Esophagus muscularis mucosa (tissue), 4 donors: ENCODE measurements around the gene CSAD. TPM values are rescaled to one million over a fixed set of nuclear protein-coding genes. Genes with fewer than 3 reads are reported as not detected.

ENCODE experiments used
- DNase-seq: peaks from one replicate; pipeline ENCODE4 v3.0.0-alpha.2; 2017; ENCODE audit errors: extremely low spot score
- H3K27ac ChIP-seq, 4 donors: fragments of 200-600 bp; sonication (generic); replicated peaks in 1 of 4; 1 replicate in 3 of 4; 2 replicates in 1 of 4; pipeline ENCODE4 v1.5.1; 2016 to 2019; ENCODE audit warnings: mild to moderate bottlenecking in 1 of 4
- H3K27me3 ChIP-seq, 4 donors: fragments of 200-600 bp; sonication (generic); one replicate each; pipeline versions ENCODE4 v1.5.1 to v1.6.0; 2016 to 2019
- H3K36me3 ChIP-seq, 4 donors: fragments of 200-600 bp; sonication (generic); one replicate each; pipeline ENCODE4 v1.5.1; 2016 to 2019
- H3K4me1 ChIP-seq, 4 donors: fragments of 200-600 bp; sonication (generic); one replicate each; pipeline ENCODE4 v1.5.1; 2016 to 2019
- H3K4me3 ChIP-seq, 4 donors: fragments of 200-600 bp; sonication (generic); 1 replicate in 2 of 4; 2 replicates in 2 of 4; pipeline ENCODE4 v1.5.1; 2016 to 2019; ENCODE audit warnings: mild to moderate bottlenecking in 4 of 4, moderate library complexity in 1 of 4
- H3K9me3 ChIP-seq, 4 donors: fragments of 200-600 bp; sonication (generic); 1 replicate in 3 of 4; 2 replicates in 1 of 4; pipeline ENCODE4 v1.5.1; 2016 to 2019
- EP300 ChIP-seq: sonication (generic); formaldehyde crosslinking; IDR thresholded peaks from one replicate; pipeline ENCODE4 v1.6.1; 2017; ENCODE audit warnings: antibody characterized with exemption
- POLR2A ChIP-seq: fragments of 450-650 bp; IDR thresholded peaks from one replicate; pipeline ENCODE4 v1.6.1; 2017; ENCODE audit warnings: antibody characterized with exemption, moderate library complexity, mild to moderate bottlenecking, low read depth
- POLR2AphosphoS5 ChIP-seq, 2 donors: sonication (generic); formaldehyde crosslinking; IDR thresholded peaks; one replicate each; pipeline ENCODE4 v1.6.1; 2017; ENCODE audit warnings: antibody characterized with exemption in 2 of 2
- WGBS: methylation state at CpG from one replicate; pipeline ENCODE4 v1.1.5; 2018; 5-methylcytosine and 5-hydroxymethylcytosine counted together
- intact Hi-C: fragments of 100-400 bp; cut with DNase I; formaldehyde crosslinking; loops from one replicate; pipeline ENCODE4 v1.15.1; 2023
- total RNA-seq, 4 donors: library from RNA; depleted of rRNA; stranded (reverse); fragments of >200 nt; gene quantifications; one replicate each; pipeline versions ENCODE4 v1.1.0 to v1.2.1, GENCODE V29; 2016
- TF ChIP-seq, protein P1 (sequence below), 3 experiments: fragments of 200-600 bp in 2 of 3; fragments of 450-650 bp in 1 of 3; sonication (generic) in 2 of 3; IDR thresholded peaks; one replicate each; pipeline ENCODE4 v1.5.1; 2017 to 2019; ENCODE audit warnings: antibody characterized with exemption in 3 of 3, mild to moderate bottlenecking in 2 of 3, moderate library complexity in 1 of 3

CSAD gene
- total RNA-seq, 4 donors from 2014 or later = 10.8 to 27.8 (median 15.0) TPM

GRCh38 chr12:53221203-53222080, 40.7 kb upstream of the CSAD start:
- no peaks in the 10 kb centered on the region for H3K27me3 ChIP-seq
- DNase-seq = no peak
- H3K27ac ChIP-seq = peak overlapping the region; percentile 96 to 99 (median 98)
- peaks cover 64 to 96% (median 95%) of the 10 kb centered on the region in 4 donors for H3K4me1 ChIP-seq
- 2% methylated on average over 33 of the region's 72 CpGs for WGBS
- intact Hi-C loops = no loop called here
- TF ChIP-seq EP300 = no peak
- peak; percentile 14 to 74 for TF ChIP-seq POLR2AphosphoS5 (IDR thresholded peaks at IDR 0.05)
- TF ChIP-seq, protein P1, sequence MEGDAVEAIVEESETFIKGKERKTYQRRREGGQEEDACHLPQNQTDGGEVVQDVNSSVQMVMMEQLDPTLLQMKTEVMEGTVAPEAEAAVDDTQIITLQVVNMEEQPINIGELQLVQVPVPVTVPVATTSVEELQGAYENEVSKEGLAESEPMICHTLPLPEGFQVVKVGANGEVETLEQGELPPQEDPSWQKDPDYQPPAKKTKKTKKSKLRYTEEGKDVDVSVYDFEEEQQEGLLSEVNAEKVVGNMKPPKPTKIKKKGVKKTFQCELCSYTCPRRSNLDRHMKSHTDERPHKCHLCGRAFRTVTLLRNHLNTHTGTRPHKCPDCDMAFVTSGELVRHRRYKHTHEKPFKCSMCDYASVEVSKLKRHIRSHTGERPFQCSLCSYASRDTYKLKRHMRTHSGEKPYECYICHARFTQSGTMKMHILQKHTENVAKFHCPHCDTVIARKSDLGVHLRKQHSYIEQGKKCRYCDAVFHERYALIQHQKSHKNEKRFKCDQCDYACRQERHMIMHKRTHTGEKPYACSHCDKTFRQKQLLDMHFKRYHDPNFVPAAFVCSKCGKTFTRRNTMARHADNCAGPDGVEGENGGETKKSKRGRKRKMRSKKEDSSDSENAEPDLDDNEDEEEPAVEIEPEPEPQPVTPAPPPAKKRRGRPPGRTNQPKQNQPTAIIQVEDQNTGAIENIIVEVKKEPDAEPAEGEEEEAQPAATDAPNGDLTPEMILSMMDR (IDR thresholded peaks at IDR 0.05) = peak; percentile 14 to 19 (median 18)
- no peak for TF ChIP-seq POLR2A
- H3K9me3 ChIP-seq = no peaks in the 10 kb centered on the region
- H3K4me3 ChIP-seq = peak overlapping the region; percentile 71 to 84 (median 77)
- H3K36me3 ChIP-seq = peaks cover 0 to 2% (median 0%) of the 10 kb centered on the region in 4 donors

DNA sequence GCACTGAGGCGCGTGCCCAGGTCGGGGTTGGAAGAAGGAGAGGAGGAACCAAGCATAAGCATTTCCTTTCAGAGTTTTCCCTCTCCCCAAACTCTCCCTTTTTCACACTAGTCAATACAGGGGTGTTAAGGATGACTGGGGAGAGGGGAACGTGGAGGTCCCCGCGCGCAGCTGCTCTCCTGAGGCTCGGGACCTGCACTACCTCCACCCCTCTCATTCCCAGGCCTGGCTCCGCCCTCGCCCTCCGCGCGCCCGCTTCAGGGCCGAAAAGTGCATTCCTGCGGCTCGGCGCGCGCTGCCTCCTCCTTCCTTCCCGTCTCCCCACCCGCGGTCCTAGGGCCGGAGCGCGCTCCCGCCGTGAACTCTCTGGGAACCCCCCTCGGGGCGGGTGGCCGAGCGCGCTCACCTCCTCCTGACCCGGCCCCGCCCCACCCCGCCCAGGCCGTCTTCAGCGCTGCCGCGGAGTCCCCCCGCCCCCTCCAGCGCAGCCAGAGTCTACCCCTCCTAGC, 40.0 kb upstream of the CSAD start:
- Histone ChIP-seq H3K9me3 (no peaks in the 10 kb centered on the region), H3K36me3 (peaks cover 0 to 2% (median under 1%) of the 10 kb centered on the region in 4 donors), H3K27me3 (no peaks in the 10 kb centered on the region), H3K4me1 (peaks cover 69 to 98% (median 95%) of the 10 kb centered on the region in 4 donors), H3K4me3 (peak overlapping the region; percentile 71 to 84 (median 77)), H3K27ac (peak overlapping the region; percentile 96 to 99 (median 98))
- WGBS = 1% methylated on average over 14 of the region's 42 CpGs
- intact Hi-C loops = no loop called here
- TF ChIP-seq POLR2A (no peak), POLR2AphosphoS5 (IDR thresholded peaks at IDR 0.05) (peak; percentile 61 to 75)
- TF ChIP-seq, protein P1 (IDR thresholded peaks at IDR 0.05) = no peak
- DNase-seq = peak; percentile 97

DNA sequence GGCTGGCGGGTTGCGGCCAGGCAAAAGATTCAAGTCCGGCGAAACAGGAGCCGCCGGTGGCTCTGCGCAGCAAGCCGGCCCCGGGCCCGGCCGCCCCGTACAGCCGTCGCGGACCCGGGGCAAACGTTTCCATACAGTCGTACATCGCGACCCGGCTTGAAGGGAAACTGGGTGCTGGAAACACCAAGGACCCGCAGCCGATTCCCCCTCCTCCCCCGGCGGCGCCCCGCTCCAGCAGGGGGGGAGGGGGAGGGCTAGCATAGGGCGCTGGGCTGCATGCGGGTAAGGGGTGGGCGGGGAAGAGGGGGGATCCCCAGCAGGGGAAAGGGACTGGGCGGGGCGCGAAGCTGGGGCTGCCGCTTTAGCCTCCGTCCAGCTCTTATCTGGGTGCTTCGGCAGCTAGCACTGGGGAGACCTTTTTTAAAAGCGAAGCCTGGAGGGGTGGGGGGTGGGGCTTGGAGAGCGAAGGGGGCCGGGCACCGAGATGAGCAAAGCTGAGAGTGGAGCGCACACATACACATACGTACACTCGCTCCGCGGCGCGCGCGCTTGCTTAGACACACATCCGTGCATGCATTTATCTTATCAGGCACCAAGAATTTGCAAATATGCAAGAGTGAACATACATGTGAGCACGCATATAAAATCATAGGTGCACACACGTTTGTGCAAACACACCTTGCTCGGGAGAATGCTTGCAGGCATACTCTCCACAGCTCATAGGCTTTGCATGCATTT, 39.4 kb upstream of the CSAD start:
- intact Hi-C loops = loop anchor here (2.0 kb wide), 1 partner anchor 31 kb away; no protein-coding TSS in a partner anchor
- H3K4me1 ChIP-seq = peaks cover 74 to 98% (median 95%) of the 10 kb centered on the region in 4 donors

GRCh38 chr12:53219292-53219955, 38.7 kb upstream of the CSAD start:
- Histone ChIP-seq H3K4me1 (peaks cover 75 to 98% (median 95%) of the 10 kb centered on the region in 4 donors), H3K27ac (peak overlapping the region; percentile 96 to 99 (median 98)), H3K36me3 (peaks cover 0 to 16% (median 10%) of the 10 kb centered on the region in 4 donors), H3K9me3 (no peaks in the 10 kb centered on the region), H3K4me3 (peak overlapping the region; percentile 71 to 84 (median 77)), H3K27me3 (no peaks in the 10 kb centered on the region)
- WGBS = 5% methylated on average over 24 of the region's 27 CpGs
- intact Hi-C loops = loop anchor here (2.0 kb wide), 1 partner anchor 31 kb away; no protein-coding TSS in a partner anchor
- TF ChIP-seq POLR2A (no peak), POLR2AphosphoS5 (IDR thresholded peaks at IDR 0.05) (peak in 1 of 2 donors; percentile 32), EP300 (no peak)
- TF ChIP-seq, protein P1 (IDR thresholded peaks at IDR 0.05) = no peak
- no peak for DNase-seq

More for the DNA sequence above, 39.4 kb upstream of the CSAD start:
- Histone ChIP-seq H3K27ac (peak overlapping the region; percentile 96 to 99 (median 98)), H3K27me3 (no peaks in the 10 kb centered on the region), H3K4me3 (peak overlapping the region; percentile 71 to 84 (median 77)), H3K36me3 (peaks cover 0 to 9% (median 4%) of the 10 kb centered on the region in 4 donors), H3K9me3 (no peaks in the 10 kb centered on the region)
- TF ChIP-seq POLR2A (no peak), EP300 (no peak), POLR2AphosphoS5 (IDR thresholded peaks at IDR 0.05) (no peak)
- TF ChIP-seq, protein P1 (IDR thresholded peaks at IDR 0.05) = no peak
- DNase-seq = no peak
- under 1% methylated on average over 34 of the region's 53 CpGs for WGBS
